ENCODE results near the gene TARBP2. TPM values are rescaled to one million over a fixed set of nuclear protein-coding genes. Genes with fewer than 3 reads are reported as not detected.

The TARBP2 gene
- total RNA-seq, 1 experiment from 2014 or later, result 82.0 TPM

DNA sequence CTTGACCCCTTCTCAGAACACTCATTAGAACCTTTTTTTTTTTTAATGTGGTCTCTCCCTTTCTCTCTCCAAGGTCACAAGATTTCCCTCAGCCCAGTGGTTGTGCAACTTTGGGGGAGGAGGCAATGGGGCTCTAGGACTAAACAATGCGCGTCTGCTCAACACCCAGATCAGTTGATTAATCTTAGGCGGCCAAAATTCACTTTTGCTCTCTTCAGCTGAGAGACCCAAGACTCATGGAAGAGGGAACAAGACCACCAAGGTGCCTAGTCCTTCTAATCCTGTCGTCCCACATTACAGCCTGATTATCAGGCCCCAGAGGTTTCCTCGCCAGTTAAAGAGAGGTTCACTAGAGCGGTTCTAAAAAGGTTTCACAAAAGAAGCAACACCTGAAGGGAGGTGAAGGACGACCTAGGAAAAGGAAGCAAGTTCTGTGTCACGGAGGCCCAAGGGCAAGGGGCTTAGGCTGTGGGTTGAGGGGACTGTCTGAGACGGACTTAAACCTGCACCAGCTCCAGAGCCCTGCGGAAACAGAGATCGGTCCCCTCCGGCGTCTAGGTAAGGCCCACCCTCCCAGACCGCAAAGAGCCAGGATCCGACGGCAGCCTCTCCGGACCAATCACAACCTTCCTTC is 824 bp upstream of the TARBP2 start:
- peak overlapping the region; percentile 21 for H3K27ac ChIP-seq (ENCODE audit: low read length)
- ChIA-PET POLR2A (ENCODE audit: unreplicated experiment) (interaction anchor here (0.5 to 1.2 kb wide), 5 partner anchors 11 to 825 kb away, joined by 3 to 5 read pairs (median 4); partner anchors contain the start of gene COPZ1), CTCF (interaction anchor here (0.7 to 1.0 kb wide), 3 partner anchors 12 to 179 kb away, joined by 3 to 5 read pairs (median 4); partner anchors contain the start of genes AAAS and ATP5MC2)
- H3F3A ChIP-seq (ENCODE audit: low read length, unreplicated experiment), result no peaks in the 10 kb centered on the region
- H3K9me2 ChIP-seq (replicated peaks; ENCODE audit: low read length), result no peaks in the 10 kb centered on the region
- BruUV-seq (replicated peaks), result TSS peak; percentile 90
- peaks cover 12% of the 10 kb centered on the region; the same call in 1 of the 2 replicates for H3K36me3 ChIP-seq (ENCODE audit: low read depth, low read length)
- H3K4me2 ChIP-seq (ENCODE audit: low read length), result peak overlapping the region; percentile 87
- H4K20me1 ChIP-seq (ENCODE audit: low read length), result no peaks in the 10 kb centered on the region
- H3K27me3 ChIP-seq (ENCODE audit: low read length), result no peaks in the 10 kb centered on the region
- no peaks in the 10 kb centered on the region for H3K9me3 ChIP-seq (ENCODE audit: low read length)
- H3K4me3 ChIP-seq (ENCODE audit: low read length), result peak overlapping the region; percentile 75
- intact Hi-C loops (cut with micrococcal nuclease), result no loop called here
- TF ChIP-seq EZH2 (IDR thresholded peaks at IDR 0.05; ENCODE audit: low read length, unreplicated experiment) (no peak), EZH2phosphoT487 (IDR thresholded peaks at IDR 0.05; ENCODE audit: borderline replicate concordance, low read length) (no peak)
- TF ChIP-seq, protein P1, sequence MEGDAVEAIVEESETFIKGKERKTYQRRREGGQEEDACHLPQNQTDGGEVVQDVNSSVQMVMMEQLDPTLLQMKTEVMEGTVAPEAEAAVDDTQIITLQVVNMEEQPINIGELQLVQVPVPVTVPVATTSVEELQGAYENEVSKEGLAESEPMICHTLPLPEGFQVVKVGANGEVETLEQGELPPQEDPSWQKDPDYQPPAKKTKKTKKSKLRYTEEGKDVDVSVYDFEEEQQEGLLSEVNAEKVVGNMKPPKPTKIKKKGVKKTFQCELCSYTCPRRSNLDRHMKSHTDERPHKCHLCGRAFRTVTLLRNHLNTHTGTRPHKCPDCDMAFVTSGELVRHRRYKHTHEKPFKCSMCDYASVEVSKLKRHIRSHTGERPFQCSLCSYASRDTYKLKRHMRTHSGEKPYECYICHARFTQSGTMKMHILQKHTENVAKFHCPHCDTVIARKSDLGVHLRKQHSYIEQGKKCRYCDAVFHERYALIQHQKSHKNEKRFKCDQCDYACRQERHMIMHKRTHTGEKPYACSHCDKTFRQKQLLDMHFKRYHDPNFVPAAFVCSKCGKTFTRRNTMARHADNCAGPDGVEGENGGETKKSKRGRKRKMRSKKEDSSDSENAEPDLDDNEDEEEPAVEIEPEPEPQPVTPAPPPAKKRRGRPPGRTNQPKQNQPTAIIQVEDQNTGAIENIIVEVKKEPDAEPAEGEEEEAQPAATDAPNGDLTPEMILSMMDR (conservative IDR thresholded peaks at IDR 0.05; ENCODE audit: low read depth, low read length), result no peak
- H3K9ac ChIP-seq (ENCODE audit: low read length), result peak overlapping the region; percentile 35
- H2AFZ ChIP-seq (ENCODE audit: low read length), result peak overlapping the region; percentile 54
- no peak; the same call in 1 of the 2 replicates for ATAC-seq
- DNase-seq, result no peak
- H3K4me1 ChIP-seq (ENCODE audit: insufficient read depth, low read length), result peaks cover 26% of the 10 kb centered on the region
- H3K79me2 ChIP-seq (ENCODE audit: low read length), result peaks cover 27% of the 10 kb centered on the region

DNA sequence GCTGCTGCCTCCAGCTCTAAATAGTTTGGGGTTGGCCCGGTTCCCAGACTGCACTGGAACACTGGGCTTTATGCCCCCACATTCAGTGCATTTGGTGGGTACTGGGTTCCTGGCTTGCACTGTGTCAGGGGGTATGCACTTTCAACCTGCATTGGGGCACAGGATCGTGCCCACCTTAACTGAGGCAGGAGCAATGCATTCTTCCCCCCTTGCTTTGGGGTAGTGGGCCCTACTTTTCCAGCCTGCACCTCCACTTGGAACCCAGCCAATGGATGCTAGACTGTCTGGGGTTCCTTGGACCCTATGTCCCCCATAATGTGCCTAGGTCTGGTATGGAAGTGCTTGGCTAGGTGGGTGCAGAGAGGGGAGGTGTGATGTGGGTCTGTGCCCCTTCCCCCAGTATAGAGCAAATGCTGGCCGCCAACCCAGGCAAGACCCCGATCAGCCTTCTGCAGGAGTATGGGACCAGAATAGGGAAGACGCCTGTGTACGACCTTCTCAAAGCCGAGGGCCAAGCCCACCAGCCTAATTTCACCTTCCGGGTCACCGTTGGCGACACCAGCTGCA is 615 bp downstream of the TARBP2 start:
- H3K9me2 ChIP-seq (replicated peaks; ENCODE audit: low read length), result no peaks in the 10 kb centered on the region
- H3K27ac ChIP-seq (ENCODE audit: low read length), result peak overlapping the region; percentile 85
- peak overlapping the region; percentile 75 for H3K4me3 ChIP-seq (ENCODE audit: low read length)
- H3F3A ChIP-seq (ENCODE audit: low read length, unreplicated experiment), result no peaks in the 10 kb centered on the region
- CTCF ChIA-PET, result interaction anchor here (0.6 to 1.0 kb wide), 4 partner anchors 70 to 270 kb away, joined by 3 read pairs; partner anchors contain the start of gene ATP5MC2
- H3K4me1 ChIP-seq (ENCODE audit: insufficient read depth, low read length), result peaks cover 37% of the 10 kb centered on the region
- POLR2A ChIA-PET (ENCODE audit: unreplicated experiment), result interaction anchor here (1.2 kb wide), 1 partner anchor 23 kb away, joined by 5 read pairs; no protein-coding TSS in a partner anchor
- TSS peak; percentile 72 for BruUV-seq (replicated peaks)
- no peaks in the 10 kb centered on the region for H3K27me3 ChIP-seq (ENCODE audit: low read length)
- DNase-seq (no peak), ATAC-seq (no peak)
- intact Hi-C loops (cut with micrococcal nuclease), result no loop called here
- H3K9ac ChIP-seq (ENCODE audit: low read length), result peak overlapping the region; percentile 96
- H3K9me3 ChIP-seq (ENCODE audit: low read length), result no peaks in the 10 kb centered on the region
- TF ChIP-seq EZH2 (IDR thresholded peaks at IDR 0.05; ENCODE audit: low read length, unreplicated experiment) (no peak), EZH2phosphoT487 (IDR thresholded peaks at IDR 0.05; ENCODE audit: borderline replicate concordance, low read length) (no peak)
- TF ChIP-seq, protein P1 (conservative IDR thresholded peaks at IDR 0.05; ENCODE audit: low read depth, low read length), result no peak
- H2AFZ ChIP-seq (ENCODE audit: low read length), result peak overlapping the region; percentile 89
- no peaks in the 10 kb centered on the region for H4K20me1 ChIP-seq (ENCODE audit: low read length)
- peaks cover 15% of the 10 kb centered on the region; the same call in 1 of the 2 replicates for H3K36me3 ChIP-seq (ENCODE audit: low read depth, low read length)
- H3K79me2 ChIP-seq (ENCODE audit: low read length), result peaks cover 27% of the 10 kb centered on the region
- H3K4me2 ChIP-seq (ENCODE audit: low read length), result peak overlapping the region; percentile 87

Data from PC-3 (cell line).